Activated CD8-positive, alpha-beta memory T cell treated with anti-CD3 and anti-CD28 coated beads, Interleukin-2, amount 50 U/mL, for 4 hours (primary cell): ENCODE results near the gene MAD1L1.

Source experiments
- DNase-seq: peaks from one replicate; pipeline ENCODE4 v3.0.0-alpha.2; 2020

The MAD1L1 gene

GRCh38 chr7:1804310-1804709 lies 428.4 kb downstream of the MAD1L1 start:
- DNase-seq = no peak

- DNase-seq = no peak
These were observed 429.8 kb downstream of the MAD1L1 start for GRCh38 chr7:1802899-1803298.

- DNase-seq = no peak
These were observed 431.8 kb downstream of the MAD1L1 start for GRCh38 chr7:1800902-1801301.

GRCh38 chr7:1798191-1798590 lies 434.6 kb downstream of the MAD1L1 start:
- DNase-seq = no peak

- no peak for DNase-seq
These were observed 437.7 kb downstream of the MAD1L1 start for GRCh38 chr7:1794888-1795542.

- DNase-seq = no peak
These were observed 445.0 kb downstream of the MAD1L1 start for GRCh38 chr7:1787681-1788235.

- DNase-seq = no peak
These were observed 445.5 kb downstream of the MAD1L1 start for GRCh38 chr7:1787241-1787640.

GRCh38 chr7:1785839-1786238 lies 446.9 kb downstream of the MAD1L1 start:
- no peak for DNase-seq

- no peak for DNase-seq
These were observed 451.4 kb downstream of the MAD1L1 start for GRCh38 chr7:1781369-1781768.

GRCh38 chr7:1779445-1779844 lies 453.3 kb downstream of the MAD1L1 start:
- no peak for DNase-seq

GRCh38 chr7:1777122-1777521 lies 455.6 kb downstream of the MAD1L1 start:
- DNase-seq = no peak

GRCh38 chr7:1775389-1775788 lies 457.4 kb downstream of the MAD1L1 start:
- DNase-seq = no peak

GRCh38 chr7:1770331-1770730 lies 462.4 kb downstream of the MAD1L1 start:
- no peak for DNase-seq

GRCh38 chr7:1769286-1770200 lies 463.2 kb downstream of the MAD1L1 start:
- DNase-seq = no peak

GRCh38 chr7:1768832-1769231 lies 463.9 kb downstream of the MAD1L1 start:
- no peak for DNase-seq

GRCh38 chr7:1767524-1767923 lies 465.2 kb downstream of the MAD1L1 start:
- no peak for DNase-seq
